ENCODE data around the gene USP2. TPM values are rescaled to one million over a fixed set of nuclear protein-coding genes. Genes with fewer than 3 reads are reported as not detected.

Gene USP2
- total RNA-seq, 2 experiments from 2014 or later = 10.6 to 24.5 TPM

GRCh38 chr11:119372260-119373058 lies 9.0 kb downstream of the USP2 start:
- Histone ChIP-seq H3K9me2 (ENCODE audit: insufficient read depth, low read length) (no peaks in the 10 kb centered on the region), H4K20me1 (ENCODE audit: insufficient read depth, low read length) (no peaks in the 10 kb centered on the region), H2AFZ (ENCODE audit: low read length) (no peak overlapping the region), H3K27ac (ENCODE audit: low read depth, low read length, poor library complexity, severe bottlenecking) (no peak overlapping the region), H3K9me3 (ENCODE audit: low read length) (no peaks in the 10 kb centered on the region), H3K4me3 (ENCODE audit: low read depth, low read length, poor library complexity, severe bottlenecking) (no peak overlapping the region), H3K79me2 (ENCODE audit: insufficient read depth, low read depth, low read length) (no peaks in the 10 kb centered on the region), H3K4me2 (ENCODE audit: low read length) (no peak overlapping the region), H3K36me3 (ENCODE audit: insufficient read depth, low read length) (no peaks in the 10 kb centered on the region), H3K4me1 (ENCODE audit: insufficient read depth, low read length, poor library complexity, severe bottlenecking) (peaks cover 77% of the 10 kb centered on the region)
- ChIA-PET POLR2A (interaction anchor here (0.6 to 4.4 kb wide), 3 partner anchors 10 to 32 kb away, joined by 3 to 26 read pairs (median 7); no protein-coding TSS in a partner anchor), CTCF (ENCODE audit: unreplicated experiment) (interaction anchor here (0.6 to 2.1 kb wide), 3 partner anchors 8 to 35 kb away, joined by 5 to 14 read pairs (median 5); no protein-coding TSS in a partner anchor)
- no peak for DNase-seq (ENCODE audit: low spot score)
- TF ChIP-seq EZH2phosphoT487 (IDR thresholded peaks at IDR 0.05; ENCODE audit: borderline replicate concordance, low read depth, low read length) = no peak
- TF ChIP-seq, protein P1, sequence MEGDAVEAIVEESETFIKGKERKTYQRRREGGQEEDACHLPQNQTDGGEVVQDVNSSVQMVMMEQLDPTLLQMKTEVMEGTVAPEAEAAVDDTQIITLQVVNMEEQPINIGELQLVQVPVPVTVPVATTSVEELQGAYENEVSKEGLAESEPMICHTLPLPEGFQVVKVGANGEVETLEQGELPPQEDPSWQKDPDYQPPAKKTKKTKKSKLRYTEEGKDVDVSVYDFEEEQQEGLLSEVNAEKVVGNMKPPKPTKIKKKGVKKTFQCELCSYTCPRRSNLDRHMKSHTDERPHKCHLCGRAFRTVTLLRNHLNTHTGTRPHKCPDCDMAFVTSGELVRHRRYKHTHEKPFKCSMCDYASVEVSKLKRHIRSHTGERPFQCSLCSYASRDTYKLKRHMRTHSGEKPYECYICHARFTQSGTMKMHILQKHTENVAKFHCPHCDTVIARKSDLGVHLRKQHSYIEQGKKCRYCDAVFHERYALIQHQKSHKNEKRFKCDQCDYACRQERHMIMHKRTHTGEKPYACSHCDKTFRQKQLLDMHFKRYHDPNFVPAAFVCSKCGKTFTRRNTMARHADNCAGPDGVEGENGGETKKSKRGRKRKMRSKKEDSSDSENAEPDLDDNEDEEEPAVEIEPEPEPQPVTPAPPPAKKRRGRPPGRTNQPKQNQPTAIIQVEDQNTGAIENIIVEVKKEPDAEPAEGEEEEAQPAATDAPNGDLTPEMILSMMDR (conservative IDR thresholded peaks at IDR 0.05; ENCODE audit: low read length) = no peak
- intact Hi-C loops (cut with micrococcal nuclease; ENCODE audit: unreplicated experiment) = loop anchor here (5.0 kb wide), 1 partner anchor 50 kb away; no protein-coding TSS in a partner anchor
- no TSS peak for BruUV-seq (replicated peaks)

DNA sequence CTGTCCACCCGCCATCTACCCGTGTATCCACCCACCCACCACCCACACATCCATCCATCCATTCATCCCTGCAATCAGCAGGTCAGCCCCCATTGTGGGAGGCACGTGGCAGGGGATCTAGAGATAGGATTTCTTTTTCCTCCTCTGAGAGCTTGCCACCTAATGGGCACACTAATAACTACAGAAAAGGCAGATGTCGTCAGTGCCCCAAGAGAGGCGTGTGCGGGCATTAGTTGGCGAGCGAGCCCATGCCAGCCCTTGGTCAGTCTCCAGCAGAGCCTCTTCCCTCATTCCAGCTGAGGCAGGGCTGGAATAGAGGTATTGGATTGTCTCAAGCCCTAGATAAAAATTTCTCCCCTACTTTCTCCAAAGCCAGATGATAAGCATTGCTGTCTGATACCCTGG lies 9.7 kb downstream of the USP2 start:
- no peaks in the 10 kb centered on the region for H3K36me3 ChIP-seq (ENCODE audit: insufficient read depth, low read length)
- no peak overlapping the region for H3K27ac ChIP-seq (ENCODE audit: low read depth, low read length, poor library complexity, severe bottlenecking)
- no peak for TF ChIP-seq EZH2phosphoT487 (IDR thresholded peaks at IDR 0.05; ENCODE audit: borderline replicate concordance, low read depth, low read length)
- TF ChIP-seq, protein P1 (conservative IDR thresholded peaks at IDR 0.05; ENCODE audit: low read length) = peak; percentile 71
- H3K9me3 ChIP-seq (ENCODE audit: low read length) = no peaks in the 10 kb centered on the region
- H4K20me1 ChIP-seq (ENCODE audit: insufficient read depth, low read length) = no peaks in the 10 kb centered on the region
- no peak overlapping the region for H2AFZ ChIP-seq (ENCODE audit: low read length)
- no peak overlapping the region for H3K4me3 ChIP-seq (ENCODE audit: low read depth, low read length, poor library complexity, severe bottlenecking)
- peaks cover 78% of the 10 kb centered on the region for H3K4me1 ChIP-seq (ENCODE audit: insufficient read depth, low read length, poor library complexity, severe bottlenecking)
- CTCF ChIA-PET (ENCODE audit: unreplicated experiment) = interaction anchor here (0.7 kb wide), 1 partner anchor 38 kb away, joined by 3 read pairs; no protein-coding TSS in a partner anchor
- DNase-seq (ENCODE audit: low spot score) = peak; percentile 54
- H3K79me2 ChIP-seq (ENCODE audit: insufficient read depth, low read depth, low read length) = no peaks in the 10 kb centered on the region
- intact Hi-C loops (cut with micrococcal nuclease; ENCODE audit: unreplicated experiment) = loop anchor here (5.0 kb wide), 1 partner anchor 49 kb away; no protein-coding TSS in a partner anchor
- H3K9me2 ChIP-seq (ENCODE audit: insufficient read depth, low read length) = no peaks in the 10 kb centered on the region
- H3K4me2 ChIP-seq (ENCODE audit: low read length) = 0 out of 2 replicates have a peak overlapping the region, but pooled peaks have one; percentile 8
- POLR2A ChIA-PET = interaction anchor here (0.6 to 1.5 kb wide), 2 partner anchors 33 to 181 kb away, joined by 3 read pairs; no protein-coding TSS in a partner anchor
- BruUV-seq (replicated peaks) = no TSS peak

Measured in OCI-LY7 (cell line).